GM12878 (cell line): ENCODE measurements around the gene LMO2.

Source experiments
- CEBPB ChIP-seq, 2 experiments: fragments of 150-350 bp in 1 of 2; IDR thresholded peaks; 2 replicates each; pipeline ENCODE4 v1.6.1; 2012 to 2014; ENCODE audit warnings: low read depth in 2 of 2, low read length in 2 of 2, borderline replicate concordance in 1 of 2, inconsistent platforms in 1 of 2
- ESRRA ChIP-seq: IDR thresholded peaks from 2 replicates; pipeline ENCODE4 v1.6.1; 2012; ENCODE audit warnings: mild to moderate bottlenecking, low read length, improper control_type of control experiment
- HDAC6 ChIP-seq: fragments of 200-600 bp; sonication (generic); IDR thresholded peaks from one replicate; pipeline ENCODE4 v1.8.0; 2017; ENCODE audit warnings: antibody characterized with exemption; ENCODE audit not compliant: unreplicated experiment
- JUND ChIP-seq: IDR thresholded peaks from 2 replicates; pipeline ENCODE4 v1.6.1; 2012; ENCODE audit warnings: low read depth, mild to moderate bottlenecking, low read length, improper control_type of control experiment, moderate library complexity
- PML ChIP-seq: IDR thresholded peaks from 2 replicates; pipeline ENCODE4 v1.6.1; 2012; ENCODE audit warnings: low read length, inconsistent platforms
- POLR2A ChIP-seq: IDR thresholded peaks from 2 replicates; pipeline ENCODE4 v1.6.1; 2011; ENCODE audit warnings: low read depth, mild to moderate bottlenecking, low read length
- POLR2AphosphoS5 ChIP-seq: IDR thresholded peaks from 2 replicates; pipeline ENCODE4 v1.6.1; 2011; ENCODE audit warnings: mild to moderate bottlenecking, low read length, inconsistent platforms
- STAT1 ChIP-seq: fragments of 450-650 bp; conservative IDR thresholded peaks from 2 replicates; pipeline ENCODE4 v1.6.1; 2014; ENCODE audit warnings: antibody characterized with exemption, mild to moderate bottlenecking
- SUZ12 ChIP-seq: fragments of 200-600 bp; sonication (generic); IDR thresholded peaks from one replicate; pipeline ENCODE4 v1.6.1; 2018; ENCODE audit warnings: antibody characterized with exemption, mild to moderate bottlenecking; ENCODE audit not compliant: unreplicated experiment
- YY1 ChIP-seq: IDR thresholded peaks from 2 replicates; pipeline ENCODE4 v1.6.1; 2011; ENCODE audit warnings: low read depth, mild to moderate bottlenecking, low read length
- ZNF274 ChIP-seq: IDR thresholded peaks from one replicate; pipeline ENCODE4 v1.8.0; 2011; ENCODE audit not compliant: insufficient read length, insufficient read depth
- TF ChIP-seq, protein P1 (sequence below), 3 experiments: IDR thresholded peaks in 2 of 3; conservative IDR thresholded peaks in 1 of 3; 2 replicates each; pipeline ENCODE4 v1.5.1; 2011; ENCODE audit warnings: low read depth in 3 of 3, low read length in 3 of 3, mild to moderate bottlenecking in 3 of 3, control low read depth in 2 of 3, moderate library complexity in 2 of 3, inconsistent platforms in 1 of 3, mixed read lengths in 1 of 3; ENCODE audit not compliant: control insufficient read depth in 2 of 3, insufficient read depth in 1 of 3; ENCODE audit errors: extremely low read depth in 1 of 3
- TF ChIP-seq, protein P2 (sequence below): IDR thresholded peaks from 2 replicates; pipeline ENCODE4 v1.6.1; 2012; ENCODE audit warnings: improper control_type of control experiment, low read depth, low read length; ENCODE audit not compliant: insufficient replicate concordance

DNA sequence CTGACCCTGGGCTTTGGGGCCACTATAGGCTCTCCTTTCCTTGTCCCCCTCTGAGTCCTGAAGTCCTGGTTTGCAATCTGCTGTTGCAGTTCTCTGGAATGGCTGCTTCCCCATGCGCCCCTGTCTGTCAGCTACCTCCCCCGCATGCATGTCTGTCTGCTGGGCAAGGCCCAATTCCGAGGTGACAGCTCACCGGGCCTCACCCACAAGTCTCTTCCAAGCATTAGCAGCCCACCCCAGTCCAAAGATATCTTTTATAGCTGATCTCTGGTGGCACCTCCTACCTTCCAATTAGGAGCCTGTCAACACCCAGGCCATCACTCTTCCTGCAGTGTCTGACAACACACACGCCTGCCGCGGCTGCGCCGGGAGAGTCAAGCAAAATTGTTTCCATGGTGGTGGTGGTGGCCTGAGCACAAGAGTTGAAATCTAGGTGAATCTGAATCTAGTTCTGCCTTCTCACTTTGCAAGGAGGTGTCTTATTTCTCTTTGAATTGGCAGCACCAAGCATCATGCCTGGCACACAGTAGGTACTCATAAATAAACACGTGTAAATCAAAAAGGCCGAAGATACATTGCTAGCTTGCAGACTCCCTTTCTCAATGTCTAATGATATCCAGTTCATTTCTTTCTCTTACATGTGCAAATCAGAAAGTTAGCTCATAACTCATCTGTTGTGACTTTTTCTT is 1.2 kb upstream of the LMO2 start:
- TF ChIP-seq STAT1 (no peak), SUZ12 (no peak), ZNF274 (no peak), YY1 (no peak), CEBPB (IDR thresholded peaks at IDR 0.05; ENCODE audit: borderline replicate concordance in 1 of 2, low read depth in 2 of 2, low read length in 2 of 2) (no peak), PML (no peak), HDAC6 (no peak), POLR2AphosphoS5 (no peak), POLR2A (no peak), JUND (no peak), ESRRA (no peak)
- TF ChIP-seq, protein P1, sequence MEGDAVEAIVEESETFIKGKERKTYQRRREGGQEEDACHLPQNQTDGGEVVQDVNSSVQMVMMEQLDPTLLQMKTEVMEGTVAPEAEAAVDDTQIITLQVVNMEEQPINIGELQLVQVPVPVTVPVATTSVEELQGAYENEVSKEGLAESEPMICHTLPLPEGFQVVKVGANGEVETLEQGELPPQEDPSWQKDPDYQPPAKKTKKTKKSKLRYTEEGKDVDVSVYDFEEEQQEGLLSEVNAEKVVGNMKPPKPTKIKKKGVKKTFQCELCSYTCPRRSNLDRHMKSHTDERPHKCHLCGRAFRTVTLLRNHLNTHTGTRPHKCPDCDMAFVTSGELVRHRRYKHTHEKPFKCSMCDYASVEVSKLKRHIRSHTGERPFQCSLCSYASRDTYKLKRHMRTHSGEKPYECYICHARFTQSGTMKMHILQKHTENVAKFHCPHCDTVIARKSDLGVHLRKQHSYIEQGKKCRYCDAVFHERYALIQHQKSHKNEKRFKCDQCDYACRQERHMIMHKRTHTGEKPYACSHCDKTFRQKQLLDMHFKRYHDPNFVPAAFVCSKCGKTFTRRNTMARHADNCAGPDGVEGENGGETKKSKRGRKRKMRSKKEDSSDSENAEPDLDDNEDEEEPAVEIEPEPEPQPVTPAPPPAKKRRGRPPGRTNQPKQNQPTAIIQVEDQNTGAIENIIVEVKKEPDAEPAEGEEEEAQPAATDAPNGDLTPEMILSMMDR (IDR thresholded peaks at IDR 0.05 in 2 of 3, conservative IDR thresholded peaks at IDR 0.05 in 1 of 3; ENCODE audit: control insufficient read depth in 2 of 3, extremely low read depth in 1 of 3, insufficient read depth in 1 of 3, low read depth in 3 of 3, low read length in 3 of 3) = no peak
- TF ChIP-seq, protein P2, sequence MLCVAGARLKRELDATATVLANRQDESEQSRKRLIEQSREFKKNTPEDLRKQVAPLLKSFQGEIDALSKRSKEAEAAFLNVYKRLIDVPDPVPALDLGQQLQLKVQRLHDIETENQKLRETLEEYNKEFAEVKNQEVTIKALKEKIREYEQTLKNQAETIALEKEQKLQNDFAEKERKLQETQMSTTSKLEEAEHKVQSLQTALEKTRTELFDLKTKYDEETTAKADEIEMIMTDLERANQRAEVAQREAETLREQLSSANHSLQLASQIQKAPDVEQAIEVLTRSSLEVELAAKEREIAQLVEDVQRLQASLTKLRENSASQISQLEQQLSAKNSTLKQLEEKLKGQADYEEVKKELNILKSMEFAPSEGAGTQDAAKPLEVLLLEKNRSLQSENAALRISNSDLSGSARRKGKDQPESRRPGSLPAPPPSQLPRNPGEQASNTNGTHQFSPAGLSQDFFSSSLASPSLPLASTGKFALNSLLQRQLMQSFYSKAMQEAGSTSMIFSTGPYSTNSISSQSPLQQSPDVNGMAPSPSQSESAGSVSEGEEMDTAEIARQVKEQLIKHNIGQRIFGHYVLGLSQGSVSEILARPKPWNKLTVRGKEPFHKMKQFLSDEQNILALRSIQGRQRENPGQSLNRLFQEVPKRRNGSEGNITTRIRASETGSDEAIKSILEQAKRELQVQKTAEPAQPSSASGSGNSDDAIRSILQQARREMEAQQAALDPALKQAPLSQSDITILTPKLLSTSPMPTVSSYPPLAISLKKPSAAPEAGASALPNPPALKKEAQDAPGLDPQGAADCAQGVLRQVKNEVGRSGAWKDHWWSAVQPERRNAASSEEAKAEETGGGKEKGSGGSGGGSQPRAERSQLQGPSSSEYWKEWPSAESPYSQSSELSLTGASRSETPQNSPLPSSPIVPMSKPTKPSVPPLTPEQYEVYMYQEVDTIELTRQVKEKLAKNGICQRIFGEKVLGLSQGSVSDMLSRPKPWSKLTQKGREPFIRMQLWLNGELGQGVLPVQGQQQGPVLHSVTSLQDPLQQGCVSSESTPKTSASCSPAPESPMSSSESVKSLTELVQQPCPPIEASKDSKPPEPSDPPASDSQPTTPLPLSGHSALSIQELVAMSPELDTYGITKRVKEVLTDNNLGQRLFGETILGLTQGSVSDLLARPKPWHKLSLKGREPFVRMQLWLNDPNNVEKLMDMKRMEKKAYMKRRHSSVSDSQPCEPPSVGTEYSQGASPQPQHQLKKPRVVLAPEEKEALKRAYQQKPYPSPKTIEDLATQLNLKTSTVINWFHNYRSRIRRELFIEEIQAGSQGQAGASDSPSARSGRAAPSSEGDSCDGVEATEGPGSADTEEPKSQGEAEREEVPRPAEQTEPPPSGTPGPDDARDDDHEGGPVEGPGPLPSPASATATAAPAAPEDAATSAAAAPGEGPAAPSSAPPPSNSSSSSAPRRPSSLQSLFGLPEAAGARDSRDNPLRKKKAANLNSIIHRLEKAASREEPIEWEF = no peak
